Measurements from ENCODE around the gene NUMB. TPM values are rescaled to one million over a fixed set of nuclear protein-coding genes. Genes with fewer than 3 reads are reported as not detected.

NUMB gene
- total and polyA plus RNA-seq, 4 donors, result 21.2 to 45.8 (median 26.1) TPM

- TF ChIP-seq ZBTB33 (IDR thresholded peaks at IDR 0.05) (no peak), ATF3 (IDR thresholded peaks at IDR 0.05) (no peak)
Measured at GRCh38 chr14:73233564-73233963, 224.8 kb downstream of the NUMB start (continued).

- H3K4me3 ChIP-seq (ENCODE audit: low read depth in 1 of 3, low read length in 3 of 3), result no peak overlapping the region
- no peaks in the 10 kb centered on the region for H3K9me3 ChIP-seq (ENCODE audit: control insufficient read depth in 4 of 4, low read length in 3 of 4)
- no peaks in the 10 kb centered on the region for H3K27me3 ChIP-seq (ENCODE audit: control insufficient read depth in 4 of 4, insufficient read depth in 4 of 4, low read length in 3 of 4)
- no peak overlapping the region for H3K27ac ChIP-seq (ENCODE audit: low read depth in 1 of 2, low read length in 2 of 2)
- WGBS, result 83% methylated on average over 8 of the region's 8 CpGs
- H3K4me1 ChIP-seq (ENCODE audit: control insufficient read depth in 4 of 4, insufficient read depth in 4 of 4, low read length in 3 of 4), result peaks cover 2 to 8% (median 7%) of the 10 kb centered on the region in 4 donors
- DNase-seq (ENCODE audit: low spot score), result no peak
- no peak for TF ChIP-seq RAD21 (IDR thresholded peaks at IDR 0.05)
- no peak for TF ChIP-seq RXRA (IDR thresholded peaks at IDR 0.05)
- TF ChIP-seq CTCF (IDR thresholded peaks at IDR 0.05; ENCODE audit: low read depth, low read length, missing input control), result no peak
- H3K9ac ChIP-seq (ENCODE audit: low read depth in 1 of 2, low read length in 2 of 2), result no peak overlapping the region
- peaks cover 0 to 4% (median under 1%) of the 10 kb centered on the region in 4 donors for H3K36me3 ChIP-seq (ENCODE audit: control insufficient read depth in 4 of 4, insufficient read depth in 3 of 4, low read depth in 1 of 4, low read length in 3 of 4)
Measured at GRCh38 chr14:73232984-73233383, 225.4 kb downstream of the NUMB start.

GRCh38 chr14:73231981-73232851, 226.1 kb downstream of the NUMB start:
- no peak overlapping the region for H3K4me3 ChIP-seq (ENCODE audit: low read depth in 1 of 3, low read length in 3 of 3)
- DNase-seq (ENCODE audit: low spot score), result no peak
- no peaks in the 10 kb centered on the region for H3K9me3 ChIP-seq (ENCODE audit: control insufficient read depth in 4 of 4, low read length in 3 of 4)
- no peaks in the 10 kb centered on the region for H3K27me3 ChIP-seq (ENCODE audit: control insufficient read depth in 4 of 4, insufficient read depth in 4 of 4, low read length in 3 of 4)
- no peak overlapping the region for H3K27ac ChIP-seq (ENCODE audit: low read depth in 1 of 2, low read length in 2 of 2)
- H3K9ac ChIP-seq (ENCODE audit: low read depth in 1 of 2, low read length in 2 of 2), result no peak overlapping the region
- TF ChIP-seq NR2F2 (IDR thresholded peaks at IDR 0.05) (peak; percentile 21), JUND (IDR thresholded peaks at IDR 0.05) (no peak), REST (IDR thresholded peaks at IDR 0.05) (no peak), HNF4A (conservative IDR thresholded peaks at IDR 0.05) (no peak), RXRA (IDR thresholded peaks at IDR 0.05) (no peak)
- 65% methylated on average over 19 of the region's 19 CpGs for WGBS
- H3K4me1 ChIP-seq (ENCODE audit: control insufficient read depth in 4 of 4, insufficient read depth in 4 of 4, low read length in 3 of 4), result peaks cover under 1% of the 10 kb centered on the region in 4 donors
- peaks cover 0 to 4% (median under 1%) of the 10 kb centered on the region in 4 donors for H3K36me3 ChIP-seq (ENCODE audit: control insufficient read depth in 4 of 4, insufficient read depth in 3 of 4, low read depth in 1 of 4, low read length in 3 of 4)
